ENCODE results near the gene TSPAN7.

DNA sequence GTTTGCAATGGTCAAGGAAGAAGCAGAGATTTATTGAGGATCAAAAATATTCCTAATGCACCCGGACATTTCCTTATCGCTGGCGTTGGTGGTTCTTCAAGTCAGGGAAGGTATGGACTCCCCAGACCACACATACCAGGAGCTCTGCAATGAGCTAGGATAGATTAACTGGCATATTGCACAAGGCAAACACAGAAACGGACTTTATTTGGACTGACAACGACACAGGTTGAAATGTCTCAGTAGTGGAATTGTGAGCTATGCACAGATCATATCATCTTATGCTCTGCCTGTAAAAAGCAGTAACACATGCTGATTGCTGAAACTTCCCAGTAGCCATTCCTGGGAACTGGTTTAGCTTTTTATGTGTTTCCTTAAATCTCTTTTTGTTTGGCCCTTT is 1.7 kb downstream of the TSPAN7 start:
- TF ChIP-seq CTCF (IDR thresholded peaks at IDR 0.05) = no peak
- TF ChIP-seq NFE2L2 (conservative IDR thresholded peaks at IDR 0.05; ENCODE audit: low read length) = no peak
- no peak for TF ChIP-seq EP300 (IDR thresholded peaks at IDR 0.05)
- TF ChIP-seq HDAC2 (IDR thresholded peaks at IDR 0.05) = no peak
- TF ChIP-seq, protein P1, sequence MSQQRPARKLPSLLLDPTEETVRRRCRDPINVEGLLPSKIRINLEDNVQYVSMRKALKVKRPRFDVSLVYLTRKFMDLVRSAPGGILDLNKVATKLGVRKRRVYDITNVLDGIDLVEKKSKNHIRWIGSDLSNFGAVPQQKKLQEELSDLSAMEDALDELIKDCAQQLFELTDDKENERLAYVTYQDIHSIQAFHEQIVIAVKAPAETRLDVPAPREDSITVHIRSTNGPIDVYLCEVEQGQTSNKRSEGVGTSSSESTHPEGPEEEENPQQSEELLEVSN (IDR thresholded peaks at IDR 0.05; ENCODE audit: borderline replicate concordance, low read depth) = no peak
- no peak for TF ChIP-seq TP53 (CRISPR knock-in tag; IDR thresholded peaks at IDR 0.05)
- TF ChIP-seq POLR2A (IDR thresholded peaks at IDR 0.05; ENCODE audit: low read length) = no peak

Measured in A549 (cell line).